ENCODE measurements around the gene FMNL2. TPM values are rescaled to one million over a fixed set of nuclear protein-coding genes. Genes with fewer than 3 reads are reported as not detected.
A peak's percentile ranks its signal among the peaks of the same experiment; 100 is the strongest.
"Not testable (repeated sequence)": the region's sequence is repeated elsewhere in the genome, so short reads cannot be mapped to it uniquely, and the experiment has no call there.

The FMNL2 gene
- total RNA-seq, 1 experiment from 2014 or later = 1.7 TPM

GRCh38 chr2:152468899-152469692 is 134.1 kb downstream of the FMNL2 start:
- no peak for DNase-seq (ENCODE audit: low spot score)

DNA sequence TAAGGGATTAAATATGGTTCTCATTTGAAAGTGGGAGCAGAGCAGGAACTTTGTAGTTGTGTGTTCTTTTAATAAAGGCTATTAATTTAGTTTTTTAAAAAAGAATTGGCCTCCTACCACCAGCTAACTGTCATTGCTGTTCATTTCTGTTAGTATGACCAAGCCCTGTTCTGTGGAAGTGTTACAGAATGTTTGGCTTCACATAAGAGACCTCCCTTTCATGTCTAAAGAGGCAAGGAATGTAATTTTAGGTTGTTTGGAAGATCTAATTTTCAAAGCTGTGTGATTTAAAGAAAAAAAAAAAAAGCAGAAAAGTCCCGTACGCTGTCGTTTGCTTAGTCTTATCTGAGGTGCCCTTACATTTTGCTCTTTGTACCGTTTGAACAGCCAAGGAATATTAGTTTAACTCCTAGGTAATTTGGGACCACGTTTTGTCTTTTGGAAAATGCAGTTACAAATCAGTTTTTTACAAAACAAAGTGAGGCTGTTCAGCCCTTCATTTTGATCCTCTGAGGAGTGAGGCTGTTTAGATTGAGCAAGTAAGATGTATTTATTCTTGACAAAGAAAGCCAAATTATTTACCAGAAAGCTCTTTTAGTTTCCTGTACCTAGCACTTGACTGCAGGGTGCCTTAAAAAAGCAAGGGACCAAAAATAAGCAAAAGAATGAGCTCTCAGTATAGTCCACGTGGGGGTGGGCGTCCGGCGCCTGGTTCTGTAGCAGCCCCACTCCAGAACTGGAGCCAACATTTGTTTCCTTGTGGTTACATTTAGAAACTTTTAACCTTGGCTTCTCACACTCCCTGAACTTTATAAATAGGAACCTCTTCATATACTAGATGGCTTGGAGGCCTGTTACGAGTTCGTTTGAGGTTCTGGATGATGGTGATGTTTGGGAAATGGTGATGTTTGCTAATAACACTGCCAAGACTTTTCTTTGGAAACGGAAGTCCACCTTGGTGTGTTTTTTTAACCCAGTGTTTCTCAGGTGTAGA is 136.2 kb downstream of the FMNL2 start:
- no peak for DNase-seq (ENCODE audit: low spot score)

- no peak for DNase-seq (ENCODE audit: low spot score)
These were observed 137.5 kb downstream of the FMNL2 start for GRCh38 chr2:152472481-152472887.

- no peak for DNase-seq (ENCODE audit: low spot score)
These were observed 138.3 kb downstream of the FMNL2 start for GRCh38 chr2:152473151-152473857.

DNA sequence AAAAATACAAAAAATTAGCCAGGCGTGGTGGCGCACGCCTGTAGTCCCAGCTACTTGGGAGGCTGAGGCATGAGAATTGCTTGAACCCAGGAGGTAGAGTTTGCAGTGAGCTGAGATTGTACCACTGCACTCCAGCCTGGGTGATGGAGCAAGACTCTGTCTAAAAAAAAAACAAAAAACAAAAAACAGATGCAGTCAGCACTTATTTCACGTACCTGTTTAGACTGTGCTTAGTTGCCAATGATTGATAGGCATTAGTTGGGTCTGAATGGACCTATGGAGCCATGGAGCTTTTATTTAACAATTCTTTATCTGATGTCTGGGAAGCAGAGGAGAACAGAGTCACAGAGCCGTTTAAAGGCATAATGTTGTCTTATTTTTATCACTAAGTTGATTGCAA is 139.5 kb downstream of the FMNL2 start:
- DNase-seq (ENCODE audit: low spot score) = not testable (repeated sequence)

DNA sequence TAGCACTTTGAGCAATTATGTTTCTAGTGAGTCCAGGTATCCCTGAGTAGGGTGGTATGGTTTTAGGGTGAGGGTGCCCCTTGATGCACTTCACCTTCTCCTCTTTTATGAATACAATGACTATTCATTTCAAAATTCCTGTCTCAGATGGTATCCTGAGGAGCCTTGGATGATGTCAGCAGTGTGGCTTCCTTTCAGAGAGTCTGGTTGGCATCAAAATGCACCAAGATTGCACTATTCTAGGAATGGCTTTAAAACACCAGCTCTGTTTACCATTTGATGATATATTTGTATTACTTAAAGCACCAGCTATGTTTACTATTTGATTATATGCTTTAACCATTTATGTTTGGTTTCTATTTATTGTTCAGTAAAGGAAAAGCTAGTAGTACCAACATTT is 141.0 kb downstream of the FMNL2 start:
- DNase-seq (ENCODE audit: low spot score) = no peak

DNA sequence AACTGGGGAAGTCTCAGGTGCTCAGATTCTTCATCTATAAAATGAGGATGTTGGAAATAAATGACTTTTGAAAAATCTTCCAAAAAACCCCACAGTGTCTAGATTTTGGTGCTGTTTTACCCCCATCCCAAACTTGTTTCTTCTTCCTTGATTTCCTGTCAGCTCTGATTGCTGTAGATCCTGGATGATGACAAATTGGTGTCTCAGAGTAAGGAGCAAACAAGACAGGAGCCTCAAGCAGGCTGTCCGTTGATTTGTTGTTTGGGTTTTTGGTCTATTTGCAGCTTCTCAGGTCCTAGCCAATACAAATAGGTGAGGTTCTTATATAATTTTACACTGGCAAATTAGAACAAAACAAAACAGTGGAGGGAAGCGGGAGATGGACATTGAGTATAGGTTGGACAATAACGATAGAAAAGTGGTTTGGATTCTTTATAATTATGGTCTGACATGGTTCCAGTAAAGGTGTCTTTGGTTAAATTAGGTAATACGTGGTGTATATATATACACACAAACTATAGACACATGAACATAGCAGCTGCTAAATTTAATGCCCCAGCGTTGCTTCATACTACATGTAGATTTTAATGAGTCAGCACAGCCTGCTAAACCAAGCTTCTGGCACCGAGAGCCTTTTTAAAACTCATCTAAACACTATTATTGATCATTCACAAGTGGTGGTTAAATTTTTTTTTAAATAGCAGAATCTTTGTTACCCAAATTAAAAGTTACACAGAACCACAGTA is 142.5 kb downstream of the FMNL2 start:
- no peak for DNase-seq (ENCODE audit: low spot score)

GRCh38 chr2:152479282-152479681 is 144.3 kb downstream of the FMNL2 start:
- no peak for DNase-seq (ENCODE audit: low spot score)

DNA sequence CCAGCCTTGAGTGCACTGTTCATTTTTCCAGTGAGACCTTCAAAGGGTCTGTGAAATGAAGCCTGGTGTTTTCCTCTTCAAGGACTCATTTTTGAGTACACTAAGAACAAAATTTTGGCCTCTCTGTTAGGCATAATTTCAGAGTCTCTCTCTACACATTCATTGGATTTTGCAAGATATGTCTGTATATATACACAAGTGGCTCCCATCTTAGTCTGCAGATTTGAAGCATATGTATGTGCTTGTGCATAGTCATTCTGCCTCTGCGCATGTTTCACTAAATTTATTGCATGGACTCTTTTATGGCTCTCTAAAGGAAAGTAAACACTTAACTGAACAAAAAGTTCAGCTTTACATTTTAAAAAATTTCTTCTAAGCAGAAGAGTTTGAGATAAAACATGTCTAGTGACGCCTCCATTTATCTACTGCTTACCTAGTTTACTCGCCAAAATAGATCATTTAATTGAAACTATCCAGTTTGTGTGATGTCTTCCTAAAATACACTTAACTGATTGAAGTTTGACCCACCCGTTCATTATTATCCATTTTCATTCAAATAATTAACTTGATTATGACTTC is 145.9 kb downstream of the FMNL2 start:
- no peak for DNase-seq (ENCODE audit: low spot score)

DNA sequence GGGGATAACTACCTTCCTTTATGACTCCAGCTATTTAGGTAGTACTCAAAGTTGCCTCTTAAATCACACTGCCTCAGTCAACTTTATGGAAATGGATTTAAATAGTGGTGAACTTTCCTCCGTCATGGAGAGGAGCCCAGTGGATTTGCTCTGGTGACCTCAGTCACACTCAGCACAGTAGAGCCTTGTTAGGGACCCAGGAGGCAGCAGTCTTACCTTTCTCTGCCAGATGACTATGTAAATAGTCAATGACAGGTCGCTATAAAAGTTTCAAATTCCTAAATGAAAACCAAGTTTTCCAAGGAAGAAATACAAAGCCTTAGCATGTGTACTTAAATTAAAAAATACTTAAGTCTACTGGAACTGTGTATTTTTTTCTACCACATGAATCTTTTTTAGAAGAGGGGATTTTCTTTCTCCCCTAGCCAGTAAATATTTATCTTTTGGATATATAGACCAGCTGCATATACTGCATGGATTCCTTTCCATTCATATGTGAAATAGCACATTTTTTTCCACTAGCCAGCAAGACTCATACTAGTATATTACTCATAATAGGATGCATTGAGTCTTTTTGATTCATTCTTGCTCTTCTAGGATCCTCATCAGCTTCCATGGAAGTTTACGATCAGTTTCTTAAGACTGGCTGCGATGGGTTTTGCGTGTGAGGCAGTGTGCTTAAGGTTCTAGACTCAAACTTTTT is 147.1 kb downstream of the FMNL2 start:
- no peak for DNase-seq (ENCODE audit: low spot score)

GRCh38 chr2:152483276-152484063 is 148.5 kb downstream of the FMNL2 start:
- no peak for DNase-seq (ENCODE audit: low spot score)

DNA sequence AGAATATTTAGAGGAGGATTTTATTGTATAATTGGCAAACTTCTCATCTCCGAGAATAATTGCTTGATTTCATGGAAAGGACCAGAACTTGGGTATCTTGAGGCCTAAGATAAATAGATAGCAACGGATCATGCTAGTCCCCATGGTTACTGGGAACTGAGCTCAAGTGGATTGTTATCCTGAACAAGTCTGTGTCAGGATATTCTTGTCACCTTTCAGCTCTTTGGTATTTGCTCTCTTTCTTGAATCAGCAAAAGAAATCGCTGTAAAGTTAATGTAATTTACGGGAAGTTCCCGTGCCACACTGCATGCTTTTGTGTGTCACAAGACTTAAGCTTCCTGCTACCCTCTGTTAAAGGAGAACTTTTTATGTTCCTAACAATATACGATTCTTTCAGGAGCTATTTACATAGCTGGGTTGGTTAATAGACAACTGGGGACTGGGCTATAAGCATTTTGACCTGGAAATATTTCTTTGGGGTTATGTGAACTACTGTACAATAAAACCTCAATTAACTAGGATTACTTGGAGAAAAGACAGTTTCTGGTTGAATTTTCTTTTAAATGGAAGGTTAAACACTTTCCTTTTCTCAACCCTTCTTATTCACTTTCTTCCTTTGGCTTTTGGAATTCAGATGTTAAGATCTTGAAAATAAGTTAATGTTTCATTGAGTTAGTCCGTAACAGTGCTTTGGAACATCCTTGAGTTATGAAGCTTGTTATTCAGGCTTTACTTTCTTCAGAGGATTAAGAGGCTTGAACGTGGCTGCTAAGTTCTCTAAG is 151.2 kb downstream of the FMNL2 start:
- peak; percentile 53 for DNase-seq (ENCODE audit: low spot score)

GRCh38 chr2:152486737-152487400 is 151.9 kb downstream of the FMNL2 start:
- DNase-seq (ENCODE audit: low spot score) = no peak

- DNase-seq (ENCODE audit: low spot score) = no peak
These were observed 153.1 kb downstream of the FMNL2 start for GRCh38 chr2:152488075-152488474.

- no peak for DNase-seq (ENCODE audit: low spot score)
These were observed 154.4 kb downstream of the FMNL2 start for GRCh38 chr2:152489364-152489763.

- no peak for DNase-seq (ENCODE audit: low spot score)
These were observed 155.9 kb downstream of the FMNL2 start for GRCh38 chr2:152490686-152491455.

DNA sequence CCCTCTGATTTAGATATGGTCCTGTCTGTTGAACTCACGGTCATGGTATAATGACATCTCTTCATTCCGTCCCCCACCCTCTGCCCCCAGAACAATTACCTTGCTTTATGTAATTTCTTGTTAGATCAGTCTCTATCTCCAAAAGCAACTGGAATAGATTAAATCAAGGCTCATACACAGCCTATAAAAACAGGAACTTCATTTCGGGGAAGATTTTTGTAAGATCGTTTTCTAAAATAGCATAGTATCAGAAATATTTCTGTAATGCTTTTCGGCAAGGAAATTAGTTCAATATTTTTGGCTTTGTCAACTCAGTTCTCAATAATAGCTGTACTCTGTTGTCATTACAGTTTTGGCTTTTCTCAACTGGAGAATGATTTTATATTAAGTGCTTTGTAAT is 157.2 kb downstream of the FMNL2 start:
- no peak for DNase-seq (ENCODE audit: low spot score)

Data from HT-29 (cell line).